ENCODE results near the gene TNNI2.
A peak's percentile ranks its signal among the peaks of the same experiment; 100 is the strongest.

TNNI2 gene

DNA sequence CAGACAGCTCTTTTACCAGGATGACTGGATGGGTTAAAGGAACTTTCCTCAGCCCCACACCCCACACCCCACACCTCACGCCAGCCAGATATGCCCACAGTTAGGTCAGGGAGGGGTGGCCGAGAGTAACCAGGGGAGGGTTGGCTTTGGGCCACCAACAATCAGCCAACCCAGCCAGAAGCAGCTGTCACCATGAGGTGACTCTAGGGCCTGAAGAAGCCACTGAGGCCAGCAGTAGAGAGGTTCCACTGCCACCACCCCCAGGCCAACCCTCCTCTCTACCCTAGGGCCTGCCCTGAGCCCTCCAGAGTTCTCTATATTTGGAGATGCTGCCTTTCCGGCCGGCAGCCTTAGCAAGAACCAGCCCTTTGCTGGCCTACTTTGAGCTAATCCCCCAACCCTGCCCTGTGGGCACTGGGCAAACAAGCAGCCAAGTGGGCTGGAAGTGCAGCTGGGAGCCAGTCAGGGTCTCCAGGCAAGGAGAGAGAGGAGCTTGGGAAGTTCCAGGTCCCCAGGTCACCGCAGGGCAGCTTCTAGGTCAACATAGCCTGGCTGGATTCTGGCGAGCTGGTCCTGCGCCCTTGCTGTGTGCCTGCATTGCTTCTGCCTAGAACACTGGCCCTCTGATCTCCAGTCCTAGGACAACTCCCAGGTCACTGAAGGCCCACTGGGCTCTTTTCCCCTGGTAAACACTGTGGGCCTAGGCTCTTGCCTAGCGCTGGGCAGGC is 16.0 kb upstream of the TNNI2 start:
- no peak for DNase-seq

DNA sequence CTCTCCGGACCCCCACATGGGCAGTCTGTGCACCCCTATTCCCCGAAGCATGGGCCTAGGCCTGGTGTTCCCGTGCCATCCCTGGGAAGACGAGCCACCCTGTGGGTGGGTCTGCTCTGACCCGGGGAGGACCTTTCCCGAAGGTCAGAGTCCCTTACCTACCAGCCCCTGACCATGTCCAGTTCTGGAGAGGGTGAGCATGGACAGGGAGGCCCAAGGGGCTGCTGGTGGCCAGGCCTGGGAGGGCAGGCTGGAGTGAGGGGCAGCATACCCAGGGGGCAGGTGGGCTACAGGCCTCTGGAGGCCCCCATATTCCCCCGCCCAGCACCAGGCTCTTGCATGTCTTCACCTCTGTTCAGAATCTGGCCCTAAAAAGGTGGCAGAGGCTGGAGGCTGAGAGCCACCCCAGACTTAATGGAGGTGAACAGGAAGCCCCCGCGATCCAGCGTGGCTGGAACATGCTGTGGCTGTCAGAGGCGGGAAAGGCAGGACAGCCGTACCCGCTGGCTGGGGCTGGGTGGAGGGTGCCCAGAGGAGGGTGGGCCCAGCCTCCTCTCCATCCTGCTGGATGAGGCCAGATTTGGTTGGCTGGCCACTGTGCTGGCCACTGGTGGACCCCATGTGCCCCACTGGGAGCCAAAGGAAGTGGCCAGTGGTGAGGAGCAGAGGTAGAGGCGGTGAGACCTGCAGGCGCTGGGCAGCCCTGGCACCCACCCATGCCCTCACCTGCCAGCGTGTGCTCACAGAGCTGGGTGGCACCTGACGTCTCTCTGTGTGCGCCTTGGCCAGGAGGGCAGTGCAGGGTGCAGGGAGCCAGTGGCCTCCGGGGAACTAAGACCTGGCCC is 15.2 kb upstream of the TNNI2 start:
- DNase-seq = no peak

DNA sequence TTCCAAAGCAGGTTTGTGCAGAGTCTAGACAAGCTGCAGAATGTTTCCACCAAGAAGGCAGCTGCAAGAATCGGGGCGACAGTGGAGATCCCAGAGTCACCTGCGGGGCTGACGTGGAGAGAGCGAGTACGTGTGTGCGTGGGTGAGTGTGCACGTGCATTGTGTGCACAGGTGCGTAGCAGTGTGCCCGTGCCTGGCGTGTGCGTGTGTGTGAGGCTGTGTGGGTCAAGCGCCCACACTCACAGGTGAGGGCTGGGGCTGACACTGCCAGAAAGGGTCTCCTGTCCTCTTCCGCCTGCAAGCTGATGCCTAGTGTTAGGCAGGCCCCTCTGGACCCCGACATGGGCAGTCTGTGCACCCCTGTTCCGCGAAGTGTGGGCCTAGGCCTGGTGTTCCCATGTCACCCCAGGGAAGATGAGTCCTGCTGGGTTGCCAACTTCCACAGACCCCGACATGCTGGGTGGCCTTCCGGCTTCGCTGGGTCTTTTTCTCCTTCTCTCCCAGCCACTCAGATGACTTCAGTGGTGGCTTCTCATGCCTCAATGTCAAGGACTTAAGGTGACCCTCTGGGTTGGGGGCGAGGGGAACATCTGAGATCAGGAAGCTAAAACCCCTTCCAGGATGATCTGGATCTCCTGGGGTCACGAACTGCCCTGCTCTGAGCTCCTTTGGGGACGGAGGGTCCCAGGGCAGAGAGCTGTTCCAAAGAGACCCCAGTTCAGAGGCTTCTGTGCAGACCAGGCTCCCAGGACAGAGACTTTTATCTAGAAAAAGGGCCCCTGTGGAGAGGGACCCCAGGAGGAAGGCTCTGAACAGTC is 14.4 kb upstream of the TNNI2 start:
- DNase-seq = no peak

DNA sequence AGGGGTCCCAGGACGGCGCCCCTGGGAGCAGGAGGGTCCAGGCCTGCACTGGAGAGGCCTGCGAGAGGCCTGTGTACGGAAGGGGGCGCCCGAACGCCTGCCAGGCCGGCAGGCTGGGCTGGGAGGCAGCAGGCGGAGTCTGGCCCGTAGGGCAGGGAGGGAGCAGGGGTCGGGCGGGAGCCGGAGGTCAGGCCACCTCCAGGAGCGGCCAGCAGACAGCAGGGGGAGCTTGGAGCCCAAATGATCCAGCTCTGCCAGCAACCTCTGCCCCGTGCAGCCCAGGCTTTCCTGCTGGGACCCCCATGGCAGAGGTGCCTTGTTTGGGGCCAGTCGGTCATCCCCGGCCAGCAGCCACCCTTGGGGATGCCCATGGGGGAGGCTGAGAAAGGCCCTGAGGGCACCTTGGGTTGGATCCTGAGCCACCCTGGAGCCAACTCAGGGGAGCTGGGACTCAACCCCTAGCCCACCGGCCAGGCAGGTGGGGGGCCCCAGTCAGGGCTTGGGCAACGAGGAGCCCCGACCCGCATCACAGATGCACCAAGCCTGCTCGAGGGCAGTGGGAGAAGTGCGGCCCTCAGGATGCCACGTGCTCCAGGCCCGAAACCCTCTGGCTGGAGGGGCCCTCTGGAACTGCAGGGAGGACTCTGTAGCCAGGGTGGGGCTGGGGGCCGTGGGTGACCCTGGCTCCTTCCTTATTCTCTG is 13.6 kb upstream of the TNNI2 start:
- DNase-seq = no peak

DNA sequence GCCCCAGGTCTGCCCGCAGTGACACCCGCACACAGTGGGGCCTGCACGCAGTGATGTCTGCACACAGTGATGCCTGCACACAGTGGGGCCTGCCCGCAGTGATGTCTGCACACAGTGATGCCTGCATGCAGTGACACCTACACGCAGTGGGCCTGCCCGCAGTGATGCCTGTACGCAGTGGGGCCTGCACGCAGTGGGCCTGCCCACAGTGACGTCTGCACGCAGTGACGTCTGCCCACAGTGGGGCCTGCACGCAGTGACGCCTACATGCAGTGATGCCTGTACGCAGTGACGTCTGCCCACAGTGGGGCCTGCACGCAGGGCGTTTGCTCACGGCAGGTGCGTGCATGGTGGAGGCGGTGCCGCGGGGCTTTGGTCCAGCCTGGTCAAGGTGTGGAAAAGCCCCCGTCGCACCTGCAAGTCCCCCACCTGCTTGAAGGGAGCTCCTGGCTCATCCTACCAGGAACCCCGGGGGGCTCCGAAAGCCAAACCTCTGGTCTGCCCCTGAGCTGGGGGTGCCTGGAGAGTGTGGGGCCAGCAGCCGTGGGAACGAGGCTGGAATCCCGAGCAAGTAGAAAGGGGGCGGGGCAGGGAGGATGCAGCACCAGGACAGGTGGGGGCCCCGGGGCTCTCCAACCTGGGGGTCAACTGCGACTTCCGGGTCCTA is 12.9 kb upstream of the TNNI2 start:
- DNase-seq = no peak

DNA sequence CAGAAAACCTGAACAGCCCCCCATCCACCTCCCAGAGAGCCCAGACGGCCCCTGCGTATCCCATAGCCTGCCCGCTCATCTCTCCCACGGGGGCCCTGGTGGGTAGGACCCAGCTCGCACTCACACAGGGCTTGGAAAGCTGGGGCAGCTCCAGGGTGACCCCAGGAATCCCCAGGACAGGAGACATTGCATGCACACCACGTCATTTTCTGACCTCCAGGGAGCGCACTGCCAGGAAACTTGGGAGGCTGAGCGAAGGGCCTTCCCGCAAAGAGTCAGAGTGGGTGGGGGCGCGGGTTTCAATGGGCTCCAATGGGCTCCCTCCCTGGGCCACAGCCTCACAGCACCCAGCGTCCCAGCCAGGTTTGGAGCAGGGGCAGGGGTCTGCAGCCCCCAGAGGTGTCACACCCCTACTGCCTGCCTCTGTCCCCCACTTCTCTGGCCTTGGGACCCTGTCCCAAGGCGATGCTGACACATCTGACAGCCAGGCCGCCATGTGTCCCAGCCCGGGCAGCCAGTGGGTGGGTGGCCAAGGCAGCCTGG is 12.2 kb upstream of the TNNI2 start:
- DNase-seq = peak; percentile 15

- DNase-seq = peak; percentile 61
These were observed 11.5 kb upstream of the TNNI2 start for GRCh38 chr11:1827095-1827813.

DNA sequence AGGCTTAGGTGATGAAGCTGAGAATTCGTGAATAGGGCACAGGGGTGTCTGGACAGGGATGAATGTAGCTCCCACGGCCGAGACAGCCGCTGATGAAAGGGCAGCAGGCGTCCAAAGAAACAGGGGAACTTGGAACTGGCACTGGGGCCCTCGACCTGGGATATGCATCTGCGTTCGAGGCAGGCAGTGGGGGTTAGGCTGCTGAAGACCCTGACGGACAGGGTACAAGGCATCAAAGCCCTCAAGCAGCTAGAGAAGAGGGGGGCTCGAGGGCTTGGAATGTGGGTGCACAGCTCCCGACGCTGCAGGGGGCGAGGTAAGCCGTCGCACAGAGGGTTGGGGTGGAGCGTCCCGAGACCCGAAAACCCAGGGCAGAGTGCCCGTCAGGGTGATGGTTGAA is 10.8 kb upstream of the TNNI2 start:
- no peak for DNase-seq

DNA sequence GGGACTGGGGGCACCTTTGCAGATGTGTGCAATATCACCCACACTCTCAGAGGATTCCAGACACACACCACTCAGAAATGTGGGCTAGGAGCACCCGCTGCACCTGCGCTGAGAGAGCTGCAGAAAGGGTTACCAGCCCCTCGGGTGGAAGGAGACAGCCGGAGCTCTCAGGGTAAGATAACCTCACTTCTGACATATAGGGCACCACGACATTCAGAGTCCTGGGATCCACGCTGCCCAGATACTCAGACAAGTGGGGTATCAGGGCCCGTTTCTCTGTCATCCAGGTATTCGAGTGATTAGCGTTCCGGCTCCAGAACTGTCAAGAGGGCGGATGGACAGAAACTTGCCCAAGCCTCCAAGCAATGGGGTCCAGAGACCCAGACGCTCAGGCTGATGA is 10.2 kb upstream of the TNNI2 start:
- no peak for DNase-seq

DNA sequence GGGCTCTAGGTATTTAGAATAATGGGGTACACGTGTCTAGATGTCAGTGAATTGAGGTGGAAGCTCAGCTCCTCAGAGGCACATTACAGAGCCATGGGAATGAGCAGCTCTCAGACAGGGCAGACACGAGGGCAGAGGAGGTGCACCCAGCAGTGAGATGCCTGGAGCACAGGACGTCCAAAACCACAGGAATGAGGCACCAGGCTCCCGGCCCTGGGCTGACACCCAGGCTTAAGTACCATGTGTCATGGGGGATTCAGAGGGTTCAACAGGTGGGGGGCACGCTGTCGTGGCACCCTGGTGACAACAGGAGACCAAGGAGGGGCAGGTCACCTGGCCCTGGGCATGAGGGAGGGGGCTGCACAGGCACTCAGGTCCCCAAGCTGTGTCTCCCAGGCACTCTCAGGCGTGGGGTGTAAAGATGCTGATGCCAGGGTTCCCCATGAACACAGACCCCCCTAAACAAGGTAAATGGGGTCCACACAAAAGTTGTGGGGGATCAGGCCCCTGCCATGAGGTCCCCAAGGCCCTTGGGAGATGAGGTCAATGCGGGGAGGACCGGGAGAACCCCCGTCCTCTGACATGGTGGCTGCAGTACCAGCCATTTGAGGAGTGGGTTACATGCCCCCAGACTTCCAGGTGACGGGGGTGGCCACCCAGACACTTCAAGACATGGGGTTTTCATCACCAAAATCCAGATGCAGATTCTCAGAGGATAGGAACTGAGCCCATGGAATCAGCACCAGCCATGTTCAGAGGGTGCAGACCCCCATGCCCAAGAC is 9.6 kb upstream of the TNNI2 start:
- DNase-seq = no peak

DNA sequence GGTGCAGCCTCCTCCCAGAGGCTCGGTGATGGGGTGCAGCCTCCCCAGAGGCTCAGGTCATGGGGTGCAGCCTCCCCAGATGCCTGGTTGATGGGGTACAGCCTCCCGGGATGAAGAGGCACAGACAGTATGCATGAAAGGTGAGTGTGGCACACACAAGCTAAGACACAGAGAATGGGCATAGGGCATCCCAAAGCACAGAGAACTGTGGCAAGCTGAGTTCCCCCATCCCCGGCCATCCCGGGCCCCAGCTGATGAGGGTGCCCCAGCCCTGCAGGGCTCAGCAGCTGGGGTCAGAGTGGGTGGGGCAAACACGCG is 8.8 kb upstream of the TNNI2 start:
- no peak for DNase-seq

DNA sequence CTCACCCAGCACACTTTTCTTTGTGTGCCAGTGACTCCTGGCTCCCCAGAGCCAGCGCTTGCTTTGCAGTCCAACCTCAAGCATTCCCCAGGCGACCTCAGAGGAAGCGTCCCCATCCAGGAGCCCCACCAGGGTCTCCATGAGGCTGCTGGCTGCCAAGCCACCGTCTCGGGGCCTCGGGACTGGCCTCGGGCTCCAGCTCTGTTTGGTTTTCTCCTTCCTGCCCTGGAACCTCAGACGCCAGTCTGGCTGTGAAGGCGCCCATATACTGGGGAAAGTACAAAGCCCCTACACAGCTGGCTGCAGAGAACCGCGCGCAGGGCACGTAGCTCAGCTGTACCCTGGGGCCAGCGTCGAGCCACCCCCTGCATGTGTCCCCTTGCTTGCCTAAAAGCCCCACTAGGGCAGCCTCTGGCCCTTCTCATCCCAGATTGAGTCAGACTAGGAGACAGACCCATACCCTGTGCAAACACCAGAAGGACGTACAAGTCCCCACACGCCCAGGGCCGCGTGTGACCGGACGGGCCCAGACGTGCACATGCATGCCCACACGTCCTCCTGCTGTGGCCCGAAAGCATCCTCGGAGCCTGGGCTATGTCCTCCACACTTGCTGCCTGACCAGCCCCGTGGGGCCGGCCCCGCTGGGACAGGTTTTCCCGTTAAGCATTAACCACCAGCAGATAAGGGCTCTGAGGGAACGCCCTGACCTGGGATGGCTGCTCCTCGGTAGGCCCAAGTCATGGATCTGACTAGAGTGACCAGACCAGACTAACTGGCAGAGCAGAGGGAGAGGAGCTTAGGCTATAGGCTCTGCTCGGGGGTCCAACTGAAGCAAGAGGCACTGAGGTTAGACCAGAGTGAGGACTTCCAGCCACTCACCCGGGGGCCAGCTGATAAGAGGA is 8.2 kb upstream of the TNNI2 start:
- peak; percentile 60 for DNase-seq

DNA sequence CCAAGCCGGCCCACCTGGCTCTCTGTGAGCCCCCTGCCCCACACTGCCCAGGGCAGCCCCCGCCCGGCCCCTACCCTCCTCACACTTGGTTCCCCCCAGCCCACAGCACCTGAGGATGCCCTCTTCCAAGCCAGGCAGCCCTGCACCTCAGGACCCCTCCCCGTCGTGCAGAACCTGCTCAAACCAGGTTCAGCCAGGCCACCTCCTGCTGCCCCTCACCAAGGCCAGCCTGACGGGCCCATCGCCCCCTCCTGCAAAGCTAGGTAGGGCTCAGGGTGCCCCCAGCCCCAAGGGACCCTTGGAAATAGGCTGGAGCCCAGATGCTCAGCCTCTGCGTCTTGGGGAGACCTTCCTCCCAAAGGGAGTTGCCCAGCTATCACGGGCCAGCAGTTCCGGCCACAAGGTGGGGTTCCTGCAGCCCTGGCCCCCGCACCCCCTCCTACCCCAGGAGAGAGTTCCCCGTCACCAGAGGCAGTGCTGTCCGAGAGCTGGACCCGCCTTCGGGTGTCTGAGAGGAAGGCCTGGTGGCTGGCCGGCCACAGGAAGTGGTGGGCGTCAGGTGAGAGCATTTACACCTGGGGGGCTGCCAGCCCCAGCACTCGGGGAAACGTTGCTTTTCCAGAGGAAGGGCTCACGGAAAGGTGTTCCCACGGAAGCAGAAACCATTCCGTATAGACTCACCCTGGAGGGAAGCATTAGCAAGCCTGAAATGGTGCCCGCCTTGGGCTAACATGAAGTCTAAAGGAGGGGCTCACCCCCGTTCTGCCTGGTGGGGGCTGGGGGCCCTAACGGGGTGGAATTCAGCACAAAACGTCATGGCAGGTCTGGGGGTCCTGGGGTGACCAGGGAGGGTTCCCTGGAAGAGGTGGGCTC is 7.2 kb upstream of the TNNI2 start:
- no peak for DNase-seq

- no peak for DNase-seq
These were observed 6.4 kb upstream of the TNNI2 start for GRCh38 chr11:1832211-1832919.

DNA sequence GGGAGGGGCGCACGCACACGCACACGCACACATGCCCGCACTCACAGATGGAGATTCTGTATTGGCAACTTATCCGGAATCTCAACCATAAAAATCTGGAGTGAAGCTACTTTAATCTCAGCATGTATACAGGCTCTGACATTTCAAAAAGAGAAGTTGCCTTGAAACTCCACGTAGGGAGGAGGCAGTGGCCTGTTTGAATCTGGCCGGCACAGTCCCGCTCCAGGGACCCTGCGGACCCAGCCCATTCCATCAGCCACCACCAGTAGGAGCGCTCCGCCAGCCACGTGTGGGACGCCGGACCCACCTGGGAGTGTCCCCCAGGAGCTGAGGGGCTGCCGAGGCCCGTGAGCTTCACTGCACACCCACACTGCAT is 5.9 kb upstream of the TNNI2 start:
- no peak for DNase-seq

- no peak for DNase-seq
These were observed 4.6 kb upstream of the TNNI2 start for GRCh38 chr11:1834062-1834610.
